Erythroblast (primary cell): Measurements from ENCODE around the gene GFRA4.

Experiments
- GATA1 ChIP-seq: IDR thresholded peaks from 2 replicates; pipeline ENCODE4 v1.6.1; 2011; ENCODE audit warnings: low read depth, mild to moderate bottlenecking, control low read depth, low read length, moderate library complexity
- POLR2A ChIP-seq: IDR thresholded peaks from 2 replicates; pipeline ENCODE4 v1.6.1; 2011; ENCODE audit warnings: mild to moderate bottlenecking, low read length

- TF ChIP-seq POLR2A (no peak), GATA1 (no peak)
Measured at GRCh38 chr20:3633913-3634478, 29.2 kb downstream of the GFRA4 start.
